NCI-H748 (cell line): ENCODE data around the gene TRIM54.
A peak's percentile ranks its signal among the peaks of the same experiment; 100 is the strongest.

Source experiments
- DNase-seq: peaks from one replicate; lab custom pipeline; 2025; ENCODE audit not compliant: unreplicated experiment; lab: John Stamatoyannopoulos, UW

Gene TRIM54

DNA sequence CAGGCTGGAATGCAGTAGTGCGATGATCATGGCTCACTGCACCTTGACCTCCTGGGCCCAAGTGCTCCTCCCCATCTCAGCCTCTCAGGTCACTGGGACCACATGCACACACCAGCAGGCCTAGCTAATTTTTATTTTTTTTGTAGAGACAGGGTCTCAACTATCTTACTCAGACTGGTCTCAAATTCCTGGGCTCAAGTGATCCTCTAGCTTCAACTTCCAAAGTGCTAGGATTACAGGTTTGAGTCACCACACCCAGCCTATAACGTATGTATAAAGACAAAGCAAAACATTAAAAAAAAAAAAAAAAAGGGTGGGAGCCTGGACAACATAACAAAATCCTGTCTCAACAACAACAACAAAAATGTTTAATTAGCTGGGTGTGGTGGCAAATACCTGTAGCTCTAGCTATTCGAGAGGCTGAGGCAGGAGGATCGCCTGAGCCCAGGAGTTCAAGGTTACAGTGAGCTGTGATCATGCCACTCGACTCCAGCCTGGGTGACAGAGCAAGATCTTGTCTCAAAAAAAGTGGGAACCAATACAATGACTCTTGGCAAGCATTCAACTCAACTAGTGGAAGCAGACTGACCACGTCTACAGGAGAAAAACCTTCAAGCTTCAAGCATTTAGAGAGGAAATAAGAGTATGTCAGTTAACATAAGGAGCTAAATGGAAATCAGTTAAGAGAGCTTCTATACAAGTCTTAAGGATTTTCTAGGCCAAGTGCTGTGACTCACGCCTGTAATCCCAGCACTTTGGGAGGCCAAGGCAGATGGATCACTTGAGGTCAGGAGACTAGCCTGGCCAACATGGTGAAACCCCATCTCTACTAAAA, 71.8 kb downstream of the TRIM54 start:
- no peak for DNase-seq

DNA sequence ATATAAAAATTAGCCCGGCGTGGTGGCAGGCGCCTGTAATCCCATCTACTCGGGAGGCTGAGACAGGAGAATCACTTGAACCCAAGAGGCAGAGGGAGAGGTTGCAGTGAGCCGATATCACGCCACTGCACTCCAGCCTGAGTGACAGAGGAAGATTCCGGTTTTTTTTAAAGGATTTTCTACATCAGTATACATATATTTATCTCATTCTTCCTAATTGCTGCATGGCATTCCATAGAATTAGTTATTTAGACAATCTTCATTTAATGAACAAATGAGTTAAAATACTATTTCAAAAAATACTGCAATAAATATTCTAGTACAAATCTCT, 72.3 kb downstream of the TRIM54 start:
- DNase-seq: no peak

DNA sequence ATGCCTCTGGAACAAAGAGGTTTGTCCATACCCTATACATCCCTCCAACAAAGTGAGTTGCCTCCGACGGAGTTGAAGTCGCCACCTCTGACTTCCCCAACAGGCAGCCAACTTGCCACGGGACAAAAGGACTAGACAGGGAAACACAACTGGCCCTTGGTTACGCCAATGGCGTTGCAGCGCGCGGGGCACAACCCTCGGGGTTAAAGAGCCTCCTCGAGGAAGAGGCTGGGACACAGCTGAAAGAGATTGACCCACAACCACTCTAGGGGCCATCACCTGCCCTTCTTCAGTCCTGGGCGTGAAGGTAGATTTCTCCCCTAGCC, 73.8 kb downstream of the TRIM54 start:
- peak; percentile 73 for DNase-seq

DNA sequence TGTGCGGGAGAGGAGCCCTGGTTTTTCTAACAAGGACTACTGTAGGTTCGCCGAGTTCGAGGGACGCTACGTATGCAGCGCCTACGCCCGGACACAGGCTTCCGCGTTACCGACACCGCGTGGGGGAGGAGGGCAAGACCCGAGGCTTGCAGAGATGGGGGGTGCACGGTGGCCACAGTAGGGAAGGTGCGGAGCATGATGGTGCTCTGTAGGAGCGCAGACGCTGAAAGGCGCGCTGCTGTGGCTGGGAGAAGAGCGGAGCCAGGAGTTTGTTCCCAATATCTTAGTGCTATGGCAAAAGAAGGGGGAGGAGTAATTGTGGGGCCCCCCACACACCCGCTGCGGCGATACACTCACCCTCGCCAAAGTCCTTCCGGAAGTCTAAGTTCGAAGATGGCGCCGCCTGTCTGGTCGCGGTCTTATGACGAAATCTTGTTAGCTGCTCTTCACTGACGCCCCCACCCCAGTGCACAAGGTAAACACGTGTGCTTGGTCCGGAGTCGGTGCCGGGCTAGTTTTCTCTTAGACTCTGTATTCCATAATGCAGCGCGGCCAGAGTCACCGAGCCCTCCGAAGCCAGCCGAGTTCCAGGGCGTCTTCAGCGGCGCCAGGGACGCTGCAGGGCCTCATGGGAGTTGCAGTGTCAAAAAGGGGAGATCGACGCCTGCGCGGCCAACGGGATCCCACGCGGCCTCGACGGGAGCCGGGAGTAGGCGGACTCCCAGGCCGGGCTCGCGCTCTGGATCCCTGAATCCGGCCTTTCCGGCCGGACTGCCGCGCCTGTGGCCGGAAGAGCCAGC, 74.4 kb downstream of the TRIM54 start, which contains the start of gene GTF3C2:
Gene GTF3C2 (minus strand): TSS at position 383 of the 800 bp plus-strand sequence. CDS start 13,210 bp downstream, outside the sequence.
- peak; percentile 99 for DNase-seq
